GM20000 (cell line): ENCODE data around the gene LSM12.

Source experiments
- DNase-seq: peaks from one replicate; pipeline ENCODE4 v3.0.0; 2012; ENCODE audit warnings: low spot score
- CTCF ChIP-seq: IDR thresholded peaks from 2 replicates; pipeline ENCODE4 v1.5.1; 2012; ENCODE audit warnings: mild to moderate bottlenecking, control low read depth; ENCODE audit errors: extremely low read depth, missing control alignments

LSM12 gene

GRCh38 chr17:44076716-44077594 lies 10.5 kb upstream of the LSM12 start:
- no peak for DNase-seq
- TF ChIP-seq CTCF = no peak

- TF ChIP-seq CTCF = no peak
These were observed 9.3 kb upstream of the LSM12 start for GRCh38 chr17:44075598-44076293.

GRCh38 chr17:44074911-44075285 lies 8.4 kb upstream of the LSM12 start:
- no peak for TF ChIP-seq CTCF
- no peak for DNase-seq

More at GRCh38 chr17:44075598-44076293, 9.3 kb upstream of the LSM12 start:
- no peak for DNase-seq

GRCh38 chr17:44074231-44074910 lies 7.9 kb upstream of the LSM12 start:
- no peak for DNase-seq

GRCh38 chr17:44071772-44072171 lies 5.3 kb upstream of the LSM12 start:
- TF ChIP-seq CTCF = no peak
- no peak for DNase-seq

More at GRCh38 chr17:44074231-44074910, 7.9 kb upstream of the LSM12 start:
- TF ChIP-seq CTCF = no peak

GRCh38 chr17:44071198-44071520 lies 4.7 kb upstream of the LSM12 start:
- TF ChIP-seq CTCF = no peak
- no peak for DNase-seq
